Nephron progenitor cell (in vitro differentiated cells): ENCODE results near the gene PPIA.
A peak's percentile ranks its signal among the peaks of the same experiment; 100 is the strongest.

Experiments
- DNase-seq: peaks from one replicate; pipeline ENCODE4 v3.0.0; 2021
- H3K27ac Mint-ChIP-seq: 2 replicates; pipeline ENCODE4 v1.8.0; 2021; ENCODE audit warnings: mild to moderate bottlenecking, moderate library complexity, mixed read lengths
- H3K27me3 Mint-ChIP-seq: 2 replicates; pipeline ENCODE4 v1.8.0; 2021; ENCODE audit warnings: mild to moderate bottlenecking, low read depth, mixed read lengths; ENCODE audit not compliant: poor library complexity
- H3K36me3 Mint-ChIP-seq: 2 replicates; pipeline ENCODE4 v1.8.0; 2021; ENCODE audit warnings: low read depth, mixed read lengths
- H3K4me1 Mint-ChIP-seq: 2 replicates; pipeline ENCODE4 v1.8.0; 2021; ENCODE audit warnings: mixed read lengths
- H3K4me3 Mint-ChIP-seq: 2 replicates; pipeline ENCODE4 v1.8.0; 2021; ENCODE audit warnings: mild to moderate bottlenecking, moderate library complexity, mixed read lengths
- H3K9me3 Mint-ChIP-seq: 2 replicates; pipeline ENCODE4 v1.8.0; 2021; ENCODE audit warnings: mild to moderate bottlenecking, moderate library complexity, mixed read lengths
- CTCF ChIP-seq: fragments of 200-600 bp; sonication (generic); IDR thresholded peaks from 2 replicates; pipeline ENCODE4 v1.5.0; 2021; ENCODE audit warnings: antibody characterized with exemption

PPIA gene

GRCh38 chr7:44796034-44796503, 412 bp upstream of the PPIA start:
- Mint-ChIP-seq H3K36me3 (peaks cover 32% of the 10 kb centered on the region), H3K4me3 (peak overlapping the region; percentile 99), H3K27me3 (no peaks in the 10 kb centered on the region), H3K9me3 (no peaks in the 10 kb centered on the region), H3K27ac (peak overlapping the region; percentile 96), H3K4me1 (peaks cover 23% of the 10 kb centered on the region)
- no peak for DNase-seq
- TF ChIP-seq CTCF, result no peak

- peak overlapping the region; percentile 93 for H3K27ac Mint-ChIP-seq
- H3K27me3 Mint-ChIP-seq, result no peaks in the 10 kb centered on the region
- H3K36me3 Mint-ChIP-seq, result peaks cover 47% of the 10 kb centered on the region
- H3K9me3 Mint-ChIP-seq, result no peaks in the 10 kb centered on the region
- DNase-seq, result peak; percentile 74
- peaks cover 23% of the 10 kb centered on the region for H3K4me1 Mint-ChIP-seq
- H3K4me3 Mint-ChIP-seq, result peak overlapping the region; percentile 99
- peak; percentile 32 for TF ChIP-seq CTCF
Measured at GRCh38 chr7:44797329-44798258, 1.1 kb downstream of the PPIA start.

- Mint-ChIP-seq H3K36me3 (peaks cover 53% of the 10 kb centered on the region), H3K27ac (no peak overlapping the region), H3K9me3 (no peaks in the 10 kb centered on the region), H3K4me3 (peak overlapping the region; percentile 99), H3K4me1 (peaks cover 23% of the 10 kb centered on the region), H3K27me3 (no peaks in the 10 kb centered on the region)
- no peak for TF ChIP-seq CTCF
- no peak for DNase-seq
Measured at GRCh38 chr7:44798649-44799305, 2.3 kb downstream of the PPIA start.

GRCh38 chr7:44799939-44800338, 3.5 kb downstream of the PPIA start:
- Mint-ChIP-seq H3K36me3 (peaks cover 53% of the 10 kb centered on the region), H3K27me3 (no peaks in the 10 kb centered on the region)

GRCh38 chr7:44801890-44802289, 5.4 kb downstream of the PPIA start:
- peaks cover 23% of the 10 kb centered on the region for H3K4me1 Mint-ChIP-seq
- H3K27ac Mint-ChIP-seq, result peak overlapping the region; percentile 93
- no peaks in the 10 kb centered on the region for H3K27me3 Mint-ChIP-seq
- no peaks in the 10 kb centered on the region for H3K9me3 Mint-ChIP-seq
- TF ChIP-seq CTCF, result no peak
- H3K36me3 Mint-ChIP-seq, result peaks cover 53% of the 10 kb centered on the region
- no peak overlapping the region for H3K4me3 Mint-ChIP-seq
- no peak for DNase-seq

More at GRCh38 chr7:44799939-44800338, 3.5 kb downstream of the PPIA start:
- H3K4me1 Mint-ChIP-seq, result peaks cover 23% of the 10 kb centered on the region
- no peaks in the 10 kb centered on the region for H3K9me3 Mint-ChIP-seq
- H3K4me3 Mint-ChIP-seq, result peak overlapping the region; percentile 12
- no peak for TF ChIP-seq CTCF
- DNase-seq, result no peak
- H3K27ac Mint-ChIP-seq, result peak overlapping the region; percentile 88
